GM12864 (cell line): ENCODE data around the gene ACTG2.
A peak's percentile ranks its signal among the peaks of the same experiment; 100 is the strongest.

Experiments used
- DNase-seq: peaks from one replicate; pipeline ENCODE4 v3.0.0-alpha.2; 2011; ENCODE audit warnings: low read depth
- H3K4me3 ChIP-seq: 2 replicates; pipeline ENCODE4 v1.5.1; 2011; ENCODE audit warnings: mild to moderate bottlenecking, low read depth, low read length, control low read depth
- TF ChIP-seq, protein P1 (sequence below): IDR thresholded peaks from 2 replicates; pipeline ENCODE4 v1.5.1; 2011; ENCODE audit warnings: low read depth, mild to moderate bottlenecking, moderate library complexity, low read length, control low read depth, inconsistent platforms; ENCODE audit errors: missing control alignments

ACTG2 gene

GRCh38 chr2:73916666-73917065, 23.9 kb downstream of the ACTG2 start:
- DNase-seq: no peak
- no peak overlapping the region for H3K4me3 ChIP-seq
- TF ChIP-seq, protein P1, sequence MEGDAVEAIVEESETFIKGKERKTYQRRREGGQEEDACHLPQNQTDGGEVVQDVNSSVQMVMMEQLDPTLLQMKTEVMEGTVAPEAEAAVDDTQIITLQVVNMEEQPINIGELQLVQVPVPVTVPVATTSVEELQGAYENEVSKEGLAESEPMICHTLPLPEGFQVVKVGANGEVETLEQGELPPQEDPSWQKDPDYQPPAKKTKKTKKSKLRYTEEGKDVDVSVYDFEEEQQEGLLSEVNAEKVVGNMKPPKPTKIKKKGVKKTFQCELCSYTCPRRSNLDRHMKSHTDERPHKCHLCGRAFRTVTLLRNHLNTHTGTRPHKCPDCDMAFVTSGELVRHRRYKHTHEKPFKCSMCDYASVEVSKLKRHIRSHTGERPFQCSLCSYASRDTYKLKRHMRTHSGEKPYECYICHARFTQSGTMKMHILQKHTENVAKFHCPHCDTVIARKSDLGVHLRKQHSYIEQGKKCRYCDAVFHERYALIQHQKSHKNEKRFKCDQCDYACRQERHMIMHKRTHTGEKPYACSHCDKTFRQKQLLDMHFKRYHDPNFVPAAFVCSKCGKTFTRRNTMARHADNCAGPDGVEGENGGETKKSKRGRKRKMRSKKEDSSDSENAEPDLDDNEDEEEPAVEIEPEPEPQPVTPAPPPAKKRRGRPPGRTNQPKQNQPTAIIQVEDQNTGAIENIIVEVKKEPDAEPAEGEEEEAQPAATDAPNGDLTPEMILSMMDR: no peak

DNA sequence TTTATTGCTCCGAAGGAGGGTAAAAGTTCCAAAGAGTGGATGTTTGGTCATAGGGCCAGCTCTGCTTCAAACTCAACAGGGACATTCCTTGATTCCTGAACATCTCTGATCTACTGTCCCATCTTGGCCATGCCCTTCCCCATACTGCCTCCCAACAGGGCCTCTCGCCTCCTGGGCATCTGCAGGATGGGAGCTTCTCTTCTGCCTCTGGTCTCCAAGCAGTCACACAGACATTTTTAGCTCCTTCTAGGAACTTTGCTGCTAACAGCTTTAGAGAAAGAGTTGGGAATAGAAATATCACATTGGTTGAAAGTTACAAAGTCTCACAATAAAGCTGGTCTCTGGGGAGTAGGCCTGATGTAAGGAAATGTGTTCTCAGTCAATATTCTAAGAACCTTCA, 24.5 kb downstream of the ACTG2 start:
- H3K4me3 ChIP-seq: no peak overlapping the region
- TF ChIP-seq, protein P1: no peak
- DNase-seq: no peak

DNA sequence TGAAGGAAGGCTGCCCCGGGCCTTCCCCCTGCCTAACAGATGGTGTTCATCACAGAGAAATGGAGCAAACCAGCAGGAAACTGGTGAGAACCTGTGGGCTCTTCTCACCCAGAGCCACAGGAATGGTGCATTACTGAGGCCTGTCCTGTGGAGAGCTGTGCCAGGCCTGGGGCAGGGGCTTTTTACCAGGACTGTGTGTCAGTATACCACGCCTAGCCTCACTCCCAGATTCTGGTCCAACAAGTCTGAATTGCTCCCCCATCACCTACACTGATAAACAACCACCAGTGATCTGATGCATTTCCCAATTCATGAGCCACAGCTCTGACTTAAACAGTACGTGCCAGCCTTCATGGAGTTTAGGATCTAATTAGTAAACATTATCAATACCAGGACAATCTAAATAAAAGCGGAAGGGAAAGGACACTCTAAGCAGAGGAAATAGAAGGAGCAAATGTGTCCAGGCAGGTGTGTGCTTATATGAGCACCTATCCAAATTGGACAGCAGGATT, 24.9 kb downstream of the ACTG2 start:
- TF ChIP-seq, protein P1: no peak
- DNase-seq: no peak
- H3K4me3 ChIP-seq: no peak overlapping the region

DNA sequence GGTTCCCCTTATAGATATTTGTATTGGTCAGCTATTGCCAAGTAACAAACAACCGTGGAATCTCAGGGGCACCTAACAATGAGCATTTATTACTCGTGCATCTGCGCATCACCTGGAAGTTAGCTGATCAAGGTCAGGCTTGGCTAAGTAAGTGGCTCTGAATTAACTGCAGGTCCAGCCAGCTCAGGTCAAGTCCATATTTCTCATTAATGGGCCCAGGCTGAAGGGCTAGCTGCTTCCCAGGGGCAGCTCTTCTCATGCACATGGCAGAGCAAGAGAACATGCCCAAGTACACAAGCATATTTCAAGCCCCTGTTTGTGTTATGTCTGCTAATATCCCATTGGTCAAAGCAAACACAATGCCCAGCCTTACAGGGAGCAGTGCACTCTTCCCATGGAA, 26.0 kb downstream of the ACTG2 start:
- TF ChIP-seq, protein P1: no peak

GRCh38 chr2:73919596-73920228, 26.9 kb downstream of the ACTG2 start:
- H3K4me3 ChIP-seq: no peak overlapping the region
- TF ChIP-seq, protein P1: no peak
- DNase-seq: no peak

More for the DNA sequence above, 26.0 kb downstream of the ACTG2 start:
- no peak overlapping the region for H3K4me3 ChIP-seq
- no peak for DNase-seq

GRCh38 chr2:73920577-73921545, 28.1 kb downstream of the ACTG2 start:
- no peak overlapping the region for H3K4me3 ChIP-seq
- TF ChIP-seq, protein P1: peak; percentile 45
- no peak for DNase-seq
